HCT116 (cell line): Measurements from ENCODE around the gene ADK. TPM values are rescaled to one million over a fixed set of nuclear protein-coding genes. Genes with fewer than 3 reads are reported as not detected.

ENCODE experiments used
- ATAC-seq: fragments of 200-7000 bp; cut with Tn5 transposase; 2 replicates; pipeline ENCODE4 v1.9.1; 2020; ENCODE audit warnings: mild to moderate bottlenecking, moderate library complexity
- BruUV-seq: library from RNA; stranded (reverse); fragments of 400-500 nt; replicated peaks from 2 replicates; lab custom pipeline; 2021; lab: Mats Ljungman, UMichigan
- CTCF ChIA-PET: fragments of 300-600 bp; sonication (Branson Sonifier 250); formaldehyde crosslinking; loops from one replicate; lab custom pipeline; 2021; ENCODE audit warnings: antibody characterized with exemption; lab: Charles Lee
- POLR2A ChIA-PET: fragments of 300-600, 350-600 bp; sonication (Branson Sonifier 250); formaldehyde crosslinking; loops from one replicate; lab custom pipeline; 2021; ENCODE audit warnings: antibody characterized with exemption; lab: Charles Lee
- RAD21 ChIA-PET, 2 experiments: fragments of 300-600 bp; sonication (Branson Sonifier 250); formaldehyde crosslinking; loops; one replicate each; lab custom pipeline; 2023; ENCODE audit warnings: low total read pairs in 2 of 2; ENCODE audit not compliant: uncharacterized antibody in 2 of 2, unreplicated experiment in 2 of 2, low non-redundant PET in 1 of 2; lab: Charles Lee
- DNase-seq: peaks from one replicate; pipeline ENCODE4 v3.0.0-alpha.2; 2010; ENCODE audit warnings: low read depth, low spot score
- H2AFZ ChIP-seq: fragments of 200-600 bp; shearing (Covaris generic), sonication (generic); 2 replicates; pipeline ENCODE4 v1.6.1; 2017; ENCODE audit warnings: low read depth, mixed run types, mixed read lengths, antibody characterized with exemption, low read length; ENCODE audit not compliant: poor library complexity, severe bottlenecking
- H3K27ac ChIP-seq: 2 replicates; pipeline ENCODE4 v1.5.1; 2012; ENCODE audit warnings: low read depth, low read length
- H3K27me3 ChIP-seq: fragments of 200-600 bp; sonication (generic); 2 replicates; pipeline ENCODE4 v1.6.1; 2016; ENCODE audit warnings: mixed run types, low read length, mixed read lengths; ENCODE audit not compliant: insufficient read depth
- H3K36me3 ChIP-seq, 2 experiments: fragments of 200-500 bp in 1 of 2; fragments of 200-600 bp in 1 of 2; sonication (Bioruptor generic) in 1 of 2; sonication (generic) in 1 of 2; 2 replicates each; pipeline versions ENCODE4 v1.5.1 to v1.6.1; 2014 to 2016; ENCODE audit warnings: low read length in 2 of 2, inconsistent platforms in 1 of 2, mixed read lengths in 1 of 2, mixed run types in 1 of 2; ENCODE audit not compliant: insufficient read depth in 2 of 2, control insufficient read depth in 1 of 2
- H3K4me1 ChIP-seq, 2 experiments: fragments of 200-600 bp in 1 of 2; sonication (generic) in 1 of 2; 2 replicates each; pipeline versions ENCODE4 v1.5.1 to v1.6.1; 2012 to 2017; ENCODE audit warnings: low read length in 2 of 2, inconsistent platforms in 1 of 2, mild to moderate bottlenecking in 1 of 2, mixed read lengths in 1 of 2, mixed run types in 1 of 2, moderate library complexity in 1 of 2; ENCODE audit not compliant: insufficient read depth in 2 of 2, control insufficient read depth in 1 of 2
- H3K4me2 ChIP-seq: fragments of 200-600 bp; sonication (generic); 2 replicates; pipeline ENCODE4 v1.6.1; 2017; ENCODE audit warnings: mixed run types, low read length, mixed read lengths
- H3K4me3 ChIP-seq, 2 experiments: fragments of 200-600 bp in 1 of 2; sonication (generic) in 1 of 2; replicated peaks in 1 of 2; 2 replicates each; pipeline ENCODE4 v1.5.1; 2011 to 2016; ENCODE audit warnings: low read length in 2 of 2, control low read depth in 1 of 2, low read depth in 1 of 2, mild to moderate bottlenecking in 1 of 2, mixed read lengths in 1 of 2, mixed run types in 1 of 2
- H3K79me2 ChIP-seq: fragments of 200-600 bp; sonication (generic); 2 replicates; pipeline ENCODE4 v1.6.1; 2017; ENCODE audit warnings: mild to moderate bottlenecking, mixed run types, low read length, moderate library complexity, mixed read lengths; ENCODE audit not compliant: insufficient read depth
- H3K9ac ChIP-seq: fragments of 200-600 bp; sonication (generic); 2 replicates; pipeline ENCODE4 v1.6.1; 2016; ENCODE audit warnings: low read length, mixed read lengths
- H3K9me2 ChIP-seq: fragments of 200-600 bp; sonication (generic), shearing (Covaris generic); 2 replicates; pipeline ENCODE4 v1.6.1; 2017; ENCODE audit warnings: mixed run types, mild to moderate bottlenecking, moderate library complexity; ENCODE audit not compliant: insufficient read depth
- H3K9me3 ChIP-seq, 2 experiments: fragments of 200-500 bp in 1 of 2; fragments of 200-600 bp in 1 of 2; sonication (Bioruptor generic) in 1 of 2; sonication (generic) in 1 of 2; 2 replicates each; pipeline ENCODE4 v1.6.1; 2014 to 2017; ENCODE audit warnings: low read length in 2 of 2, mixed read lengths in 2 of 2, inconsistent platforms in 1 of 2, low read depth in 1 of 2, mild to moderate bottlenecking in 1 of 2, mixed run types in 1 of 2, moderate library complexity in 1 of 2; ENCODE audit not compliant: control insufficient read depth in 1 of 2, insufficient read depth in 1 of 2
- H4K20me1 ChIP-seq: fragments of 200-600 bp; sonication (generic), shearing (Covaris generic); 2 replicates; pipeline ENCODE4 v1.6.1; 2017; ENCODE audit warnings: mixed run types, mild to moderate bottlenecking, moderate library complexity; ENCODE audit not compliant: insufficient read depth
- ATF3 ChIP-seq: IDR thresholded peaks from 2 replicates; pipeline ENCODE4 v1.6.1; 2012
- CBX3 ChIP-seq: IDR thresholded peaks from 2 replicates; pipeline ENCODE4 v1.6.1; 2012; ENCODE audit warnings: low read depth
- CTCF ChIP-seq, 3 experiments: fragments of 200-600 bp in 1 of 3; sonication (generic) in 1 of 3; IDR thresholded peaks in 2 of 3; conservative IDR thresholded peaks in 1 of 3; 2 replicates each; pipeline ENCODE4 v1.5.1; 2012 to 2017; ENCODE audit warnings: low read depth in 2 of 3, low read length in 2 of 3, antibody characterized with exemption in 1 of 3, borderline replicate concordance in 1 of 3, control low read depth in 1 of 3, mild to moderate bottlenecking in 1 of 3, mixed read lengths in 1 of 3, mixed run types in 1 of 3, moderate library complexity in 1 of 3; ENCODE audit not compliant: insufficient read depth in 1 of 3
- EGR1 ChIP-seq: IDR thresholded peaks from 2 replicates; pipeline ENCODE4 v1.6.1; 2012; ENCODE audit warnings: low read depth
- ELF1 ChIP-seq: IDR thresholded peaks from 2 replicates; pipeline ENCODE4 v1.6.1; 2012; ENCODE audit warnings: low read depth, borderline replicate concordance
- EZH2 ChIP-seq: fragments of 200-600 bp; sonication (generic); IDR thresholded peaks from 2 replicates; pipeline ENCODE4 v1.6.1; 2017; ENCODE audit warnings: antibody characterized with exemption, mixed run types
- JUND ChIP-seq: IDR thresholded peaks from 2 replicates; pipeline ENCODE4 v1.6.1; 2012
- MAX ChIP-seq: IDR thresholded peaks from 2 replicates; pipeline ENCODE4 v1.6.1; 2012
- POLR2A ChIP-seq: IDR thresholded peaks from 2 replicates; pipeline ENCODE4 v1.7.0; 2011; ENCODE audit warnings: borderline replicate concordance; ENCODE audit not compliant: insufficient read depth, insufficient read length; ENCODE audit errors: extremely low read depth
- RAD21 ChIP-seq: IDR thresholded peaks from 2 replicates; pipeline ENCODE4 v1.6.1; 2012; ENCODE audit warnings: low read depth, mild to moderate bottlenecking
- REST ChIP-seq: IDR thresholded peaks from 2 replicates; pipeline ENCODE4 v1.6.1; 2012; ENCODE audit warnings: low read depth
- SIN3A ChIP-seq: IDR thresholded peaks from 2 replicates; pipeline ENCODE4 v1.6.1; 2012; ENCODE audit warnings: low read depth
- SP1 ChIP-seq: IDR thresholded peaks from 2 replicates; pipeline ENCODE4 v1.6.1; 2012; ENCODE audit warnings: low read depth
- YY1 ChIP-seq: IDR thresholded peaks from 2 replicates; pipeline ENCODE4 v1.6.1; 2011; ENCODE audit warnings: low read length, low read depth, moderate library complexity, mild to moderate bottlenecking; ENCODE audit not compliant: insufficient replicate concordance; ENCODE audit errors: extremely low read depth
- ZBTB33 ChIP-seq: IDR thresholded peaks from 2 replicates; pipeline ENCODE4 v1.6.1; 2011; ENCODE audit warnings: mild to moderate bottlenecking, low read length, moderate library complexity; ENCODE audit not compliant: insufficient replicate concordance; ENCODE audit errors: extremely low read depth
- ZFX ChIP-seq: fragments of 450-650 bp; IDR thresholded peaks from 2 replicates; pipeline ENCODE4 v1.6.1; 2017
- ZNF274 ChIP-seq: fragments of 200-500 bp; sonication (Bioruptor generic); IDR thresholded peaks from 2 replicates; pipeline ENCODE4 v1.6.1; 2014; ENCODE audit warnings: mild to moderate bottlenecking, low read depth, low read length, inconsistent platforms
- intact Hi-C: fragments of 100-400 bp; cut with micrococcal nuclease; formaldehyde crosslinking; loops from 2 replicates; pipeline ENCODE4 v1.10.0; 2022
- total RNA-seq: library from RNA; stranded (reverse); gene quantifications from one replicate; pipeline ENCODE4 v1.2.1, GENCODE V29; 2021; ENCODE audit not compliant: unreplicated experiment

ADK gene
- total RNA-seq, 1 experiment from 2014 or later: 55.0 TPM

- no peak for ATAC-seq
- POLR2A ChIA-PET: no interaction called here
- intact Hi-C loops: no loop called here
Observed at GRCh38 chr10:74556072-74556705, 405.2 kb downstream of the ADK start.

More at GRCh38 chr10:74556072-74556705, 405.2 kb downstream of the ADK start:
- Histone ChIP-seq H3K36me3 (no peaks in the 10 kb centered on the region), H3K27me3 (no peaks in the 10 kb centered on the region), H3K9ac (no peak overlapping the region), H3K27ac (no peak overlapping the region), H2AFZ (no peak overlapping the region), H3K9me3 (no peaks in the 10 kb centered on the region), H3K79me2 (no peaks in the 10 kb centered on the region), H3K4me3 (no peak overlapping the region), H4K20me1 (no peaks in the 10 kb centered on the region), H3K4me2 (no peak overlapping the region), H3K4me1 (peaks cover 11 to 19% of the 10 kb centered on the region in 2 experiments), H3K9me2 (no peaks in the 10 kb centered on the region)
- TF ChIP-seq MAX (no peak), POLR2A (no peak), ATF3 (no peak), YY1 (no peak), EGR1 (no peak), JUND (no peak), ZNF274 (no peak), RAD21 (no peak), SP1 (no peak), SIN3A (no peak), CBX3 (no peak), ZFX (no peak), REST (no peak), ZBTB33 (no peak), CTCF (IDR thresholded peaks at IDR 0.05 in 2 of 3, conservative IDR thresholded peaks at IDR 0.05 in 1 of 3; ENCODE audit: borderline replicate concordance in 1 of 3, insufficient read depth in 1 of 3, low read depth in 2 of 3, low read length in 2 of 3) (no peak), ELF1 (no peak), EZH2 (no peak)
- no peak for DNase-seq
- CTCF ChIA-PET: no interaction called here
- RAD21 ChIA-PET: no interaction called here
- no TSS peak for BruUV-seq
